ENCODE results near the gene LRRC8B. TPM values are rescaled to one million over a fixed set of nuclear protein-coding genes. Genes with fewer than 3 reads are reported as not detected.

LRRC8B gene
- total RNA-seq, 1 donor from 2014 or later = 9.8 TPM

DNA sequence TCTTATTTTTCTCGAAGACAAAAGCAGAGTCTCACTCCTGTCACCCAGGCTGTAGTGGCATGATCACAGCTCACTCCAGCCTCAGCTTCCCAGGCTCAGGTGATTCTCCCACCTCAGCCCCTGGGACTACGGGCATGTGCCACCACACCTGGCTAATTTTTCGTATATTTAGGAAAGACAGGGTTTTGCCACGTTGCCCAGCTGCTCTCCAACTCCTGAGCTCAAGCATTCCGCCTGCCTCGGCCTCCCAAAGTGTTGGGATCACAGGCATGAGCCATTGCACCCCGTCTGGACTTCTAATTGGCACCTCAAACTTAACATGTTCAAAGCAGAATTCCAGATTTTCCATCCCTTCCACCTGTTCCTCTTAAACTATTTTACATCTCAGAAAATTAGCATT lies 89.3 kb downstream of the LRRC8B start:
- Histone ChIP-seq H3K36me3 (no peaks in the 10 kb centered on the region), H3K4me3 (no peak overlapping the region), H3K27me3 (no peaks in the 10 kb centered on the region), H3K27ac (no peak overlapping the region), H3K9me3 (no peaks in the 10 kb centered on the region), H3K4me1 (no peaks in the 10 kb centered on the region)
- no peak for TF ChIP-seq CTCF (IDR thresholded peaks at IDR 0.05)
- TF ChIP-seq POLR2A (IDR thresholded peaks at IDR 0.05) = no peak
- no peak for TF ChIP-seq POLR2AphosphoS5 (IDR thresholded peaks at IDR 0.05; ENCODE audit: insufficient read depth in 1 of 2, low read depth in 1 of 2)
- intact Hi-C loops (cut with DNase I) = no loop called here
- no peak for DNase-seq (ENCODE audit: extremely low spot score in 2 of 2)

GRCh38 chr1:89615676-89616598 lies 91.3 kb downstream of the LRRC8B start:
- no peak overlapping the region for H3K27ac ChIP-seq
- TF ChIP-seq POLR2A (IDR thresholded peaks at IDR 0.05) = no peak
- TF ChIP-seq CTCF (IDR thresholded peaks at IDR 0.05) = no peak
- no peak for TF ChIP-seq POLR2AphosphoS5 (IDR thresholded peaks at IDR 0.05; ENCODE audit: insufficient read depth in 1 of 2, low read depth in 1 of 2)
- no peak for DNase-seq (ENCODE audit: extremely low spot score in 2 of 2)
- intact Hi-C loops (cut with DNase I) = no loop called here
- no peak overlapping the region for H3K4me3 ChIP-seq
- H3K4me1 ChIP-seq = no peaks in the 10 kb centered on the region
- H3K27me3 ChIP-seq = no peaks in the 10 kb centered on the region
- no peaks in the 10 kb centered on the region for H3K9me3 ChIP-seq
- no peaks in the 10 kb centered on the region for H3K36me3 ChIP-seq

- H3K9me3 ChIP-seq = no peaks in the 10 kb centered on the region
- no peak overlapping the region for H3K4me3 ChIP-seq
- TF ChIP-seq POLR2AphosphoS5 (IDR thresholded peaks at IDR 0.05; ENCODE audit: insufficient read depth in 1 of 2, low read depth in 1 of 2) = no peak
- TF ChIP-seq CTCF (IDR thresholded peaks at IDR 0.05) = no peak
- no peak for TF ChIP-seq POLR2A (IDR thresholded peaks at IDR 0.05)
- intact Hi-C loops (cut with DNase I) = no loop called here
- H3K4me1 ChIP-seq = no peaks in the 10 kb centered on the region
- no peak for DNase-seq (ENCODE audit: extremely low spot score in 2 of 2)
- no peaks in the 10 kb centered on the region for H3K36me3 ChIP-seq
- no peaks in the 10 kb centered on the region for H3K27me3 ChIP-seq
- no peak overlapping the region for H3K27ac ChIP-seq
Measured at GRCh38 chr1:89616844-89617627, 92.4 kb downstream of the LRRC8B start.

DNA sequence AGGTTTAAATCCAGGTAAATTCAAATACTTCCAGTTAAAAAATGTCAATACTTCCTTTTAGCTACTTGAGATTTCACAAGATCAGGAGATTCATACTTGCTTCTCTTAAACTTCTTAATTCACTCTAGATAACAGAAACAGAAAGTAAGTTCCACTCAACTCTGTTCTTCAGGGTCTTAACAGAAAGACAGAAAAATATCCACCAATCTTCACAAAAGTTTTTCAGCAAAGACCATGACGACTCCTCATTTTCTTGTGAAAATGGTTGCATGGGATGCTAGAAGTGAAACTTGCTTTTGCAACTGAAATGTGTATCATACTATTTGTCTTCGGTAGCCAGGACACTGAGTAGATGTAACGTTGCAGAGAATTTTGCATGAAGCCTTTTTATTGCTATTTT lies 96.0 kb downstream of the LRRC8B start:
- DNase-seq (ENCODE audit: extremely low spot score in 2 of 2) = no peak
- TF ChIP-seq CTCF (IDR thresholded peaks at IDR 0.05) (no peak), POLR2A (IDR thresholded peaks at IDR 0.05) (no peak), POLR2AphosphoS5 (IDR thresholded peaks at IDR 0.05; ENCODE audit: insufficient read depth in 1 of 2, low read depth in 1 of 2) (no peak)
- intact Hi-C loops (cut with DNase I) = no loop called here
- H3K4me1 ChIP-seq = no peaks in the 10 kb centered on the region
- H3K4me3 ChIP-seq = no peak overlapping the region
- no peaks in the 10 kb centered on the region for H3K36me3 ChIP-seq
- H3K9me3 ChIP-seq = no peaks in the 10 kb centered on the region
- H3K27ac ChIP-seq = no peak overlapping the region
- no peaks in the 10 kb centered on the region for H3K27me3 ChIP-seq
